COLO668 (cell line): ENCODE results near the gene ZNF639.

Experiments used
- DNase-seq: peaks from one replicate; lab custom pipeline; 2025; ENCODE audit not compliant: unreplicated experiment; lab: John Stamatoyannopoulos, UW

The ZNF639 gene

DNA sequence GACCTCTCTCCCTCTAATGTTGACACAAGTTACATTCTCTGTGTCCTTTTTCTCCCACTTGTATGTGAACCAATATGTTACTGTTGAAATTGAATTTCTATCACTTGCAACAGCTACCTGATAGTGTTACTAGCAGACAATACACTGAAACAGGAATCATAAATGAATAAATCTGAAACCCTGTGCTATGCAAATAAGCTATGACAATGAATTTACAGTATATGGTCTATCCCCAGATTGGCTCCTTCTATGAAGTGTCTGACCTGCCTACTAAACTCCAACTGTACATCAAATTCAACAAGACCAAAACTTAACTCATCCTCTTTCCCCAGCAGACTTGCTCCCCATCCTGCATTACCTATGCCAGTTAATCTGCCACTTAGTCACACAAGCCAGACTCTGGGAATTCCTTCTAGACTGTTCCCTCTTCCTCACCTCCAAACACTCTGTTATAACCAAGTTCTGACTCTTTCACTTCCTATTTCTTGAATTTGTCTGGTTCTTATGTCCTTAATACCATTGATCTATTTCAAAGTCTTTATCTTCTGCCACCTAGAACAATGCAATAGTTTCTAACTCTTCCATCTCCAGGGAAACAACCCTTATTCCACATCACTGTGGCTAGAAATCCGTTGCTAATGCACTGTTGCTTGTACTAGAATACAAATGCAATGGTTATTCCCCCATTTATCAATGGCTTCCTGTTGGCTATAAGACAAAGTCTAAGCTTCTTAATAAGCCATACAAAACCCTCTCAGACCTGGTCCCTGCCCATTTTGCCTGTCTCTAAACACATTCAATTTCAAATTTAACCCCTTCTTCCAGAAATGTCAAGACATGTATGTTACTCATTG lies 13.4 kb upstream of the ZNF639 start:
- DNase-seq, result no peak

DNA sequence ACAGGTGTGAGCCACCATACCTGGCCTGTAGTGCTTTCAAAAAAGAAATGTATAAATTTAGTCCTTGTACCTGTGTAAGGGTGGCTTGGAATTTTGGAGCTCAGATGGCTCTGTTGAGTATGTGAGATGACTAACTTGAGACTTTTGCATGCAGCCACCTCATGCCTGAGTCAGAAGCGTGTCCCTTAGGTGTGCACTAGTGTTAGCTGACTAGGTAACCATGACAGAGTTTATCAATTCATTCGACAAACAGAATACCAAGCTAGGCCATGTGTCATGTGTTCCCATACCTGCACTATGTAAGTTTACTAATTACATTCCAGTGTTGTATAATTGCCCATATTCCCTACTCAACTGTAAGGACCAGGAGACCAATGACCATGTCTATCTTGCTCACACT lies 4.0 kb upstream of the ZNF639 start:
- DNase-seq, result no peak

DNA sequence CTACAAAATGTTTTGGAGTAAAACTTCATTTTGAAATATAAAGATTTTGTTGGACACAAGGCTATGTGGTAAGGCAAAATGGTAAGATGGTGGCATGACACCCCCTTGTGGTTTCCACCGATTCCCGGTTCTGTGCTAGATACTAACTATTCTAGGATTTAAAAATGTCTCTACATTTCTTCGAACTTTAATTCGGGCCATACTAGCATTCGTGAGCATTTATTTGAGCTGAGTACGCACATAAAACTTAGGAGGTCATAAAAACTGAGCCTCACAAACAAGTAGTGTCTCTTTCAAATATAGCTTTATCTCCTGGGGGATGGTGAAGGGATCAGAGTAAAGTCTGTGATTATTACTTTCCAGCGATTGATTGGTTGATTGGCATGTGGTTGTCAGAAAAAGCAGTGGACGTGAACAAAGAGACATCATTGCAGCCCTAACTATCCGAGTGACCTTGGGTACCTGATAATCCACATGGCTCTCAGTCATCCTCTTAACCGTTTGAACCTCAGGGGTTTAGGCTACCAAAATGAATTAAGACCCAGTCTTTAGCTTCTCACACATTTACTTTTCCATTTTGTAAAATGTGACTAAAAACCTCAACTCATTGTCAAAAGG lies 1.1 kb upstream of the ZNF639 start:
- peak; percentile 8 for DNase-seq

DNA sequence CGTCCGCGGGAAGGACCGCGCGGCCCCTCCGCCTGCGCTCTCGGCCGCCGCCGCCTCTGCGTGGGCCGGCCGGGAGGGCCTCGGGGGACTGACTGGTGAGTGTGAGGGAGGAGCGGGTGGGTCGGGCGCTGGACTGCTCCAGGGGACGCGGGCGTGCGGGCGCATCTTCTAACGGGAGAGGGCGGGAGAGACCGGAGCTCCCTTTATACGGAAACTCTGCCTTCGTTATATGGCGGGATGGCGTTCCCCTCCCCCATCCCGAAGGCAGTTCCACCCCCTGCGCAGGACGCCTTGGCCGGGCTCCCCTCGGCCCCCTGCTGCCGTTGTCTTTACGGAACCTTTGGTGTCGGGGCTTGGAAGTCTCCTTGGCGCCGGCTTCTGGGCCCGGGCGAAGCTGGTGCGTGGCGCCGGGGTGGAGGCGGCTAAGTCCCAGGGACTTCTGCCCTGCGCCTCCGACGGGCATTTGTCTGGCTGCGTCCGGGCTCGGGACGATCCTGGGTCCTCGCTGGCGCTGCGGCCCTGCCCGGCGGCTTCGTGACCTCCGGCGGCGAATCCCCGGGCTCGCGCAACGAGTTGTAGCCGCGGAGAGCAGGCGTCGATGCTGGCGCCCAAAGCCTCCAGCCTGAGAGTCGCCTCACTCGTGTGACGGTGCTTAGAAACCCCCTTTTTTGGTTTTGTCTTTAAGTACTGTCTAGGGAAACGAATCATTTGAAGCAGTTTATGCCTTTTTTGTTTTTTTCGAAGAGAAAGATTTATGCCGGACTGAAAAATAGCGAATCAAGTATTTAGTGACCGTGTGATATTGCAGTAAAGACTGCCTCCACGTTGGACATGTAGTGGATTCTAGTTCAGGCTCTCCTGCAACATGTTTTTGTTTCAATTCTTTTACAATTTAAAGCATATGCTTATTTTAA lies 623 bp downstream of the ZNF639 start:
- peak; percentile 71 for DNase-seq

DNA sequence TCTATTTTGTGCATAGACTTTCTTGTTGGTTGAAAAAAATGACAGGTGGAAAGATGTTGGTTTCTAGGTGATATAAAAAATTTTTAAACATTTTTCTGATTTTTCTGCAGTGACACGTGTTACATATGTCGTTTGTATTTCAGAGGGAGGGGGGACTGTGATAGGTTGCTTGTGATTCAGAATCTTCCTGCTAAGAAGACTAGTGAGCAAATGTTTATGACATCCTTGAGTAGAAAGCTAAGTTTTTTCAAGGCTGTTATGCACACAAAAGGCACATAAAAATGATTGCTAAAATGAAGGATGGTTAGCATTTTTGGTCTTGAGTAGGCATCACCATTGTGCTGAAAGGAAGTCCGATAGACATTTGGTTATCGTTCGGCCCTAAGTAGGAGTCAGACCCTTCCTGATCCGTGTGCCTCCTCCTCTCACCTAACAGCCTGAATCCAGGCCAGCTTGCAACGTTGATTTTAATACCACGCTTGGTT lies 1.5 kb downstream of the ZNF639 start:
- DNase-seq, result no peak

DNA sequence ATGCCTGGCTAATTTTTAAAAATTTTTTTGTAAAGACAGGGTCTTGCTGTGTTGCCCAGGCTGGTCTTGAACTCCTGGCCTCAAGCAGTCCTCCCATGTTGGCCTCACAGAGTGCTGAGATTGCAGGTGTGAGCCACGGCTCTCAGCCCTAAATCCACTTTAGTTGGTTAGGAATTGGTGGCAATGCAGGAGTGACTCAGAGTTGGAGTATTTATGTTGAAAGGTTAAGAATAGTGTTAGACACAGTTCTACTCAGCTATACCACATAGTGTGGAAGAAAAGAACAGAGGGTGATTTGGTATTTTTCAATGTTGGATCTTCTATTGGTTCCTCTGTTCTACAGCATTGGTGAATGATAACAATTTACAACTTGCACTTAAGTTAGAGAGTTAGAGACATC lies 7.6 kb downstream of the ZNF639 start:
- no peak for DNase-seq

DNA sequence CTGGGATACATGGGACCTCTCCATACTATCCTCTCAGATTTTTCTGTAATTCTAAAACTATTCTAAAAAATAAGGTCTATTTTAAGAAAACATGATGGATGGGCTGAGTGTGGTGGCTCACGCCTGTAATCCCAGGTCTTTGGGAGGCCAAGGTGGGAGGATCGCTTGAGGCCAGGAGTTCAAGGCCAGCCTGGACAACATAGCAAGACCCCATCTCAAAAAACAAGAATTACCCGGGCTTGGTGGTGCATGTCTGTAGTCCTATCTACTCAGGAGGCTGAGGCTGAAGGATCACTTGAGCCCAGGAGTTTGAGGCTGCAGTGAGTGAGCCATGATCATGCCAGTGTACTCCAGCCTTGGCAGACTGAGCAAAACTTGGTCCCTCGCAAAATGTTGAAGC lies 9.4 kb downstream of the ZNF639 start:
- DNase-seq, result no peak

DNA sequence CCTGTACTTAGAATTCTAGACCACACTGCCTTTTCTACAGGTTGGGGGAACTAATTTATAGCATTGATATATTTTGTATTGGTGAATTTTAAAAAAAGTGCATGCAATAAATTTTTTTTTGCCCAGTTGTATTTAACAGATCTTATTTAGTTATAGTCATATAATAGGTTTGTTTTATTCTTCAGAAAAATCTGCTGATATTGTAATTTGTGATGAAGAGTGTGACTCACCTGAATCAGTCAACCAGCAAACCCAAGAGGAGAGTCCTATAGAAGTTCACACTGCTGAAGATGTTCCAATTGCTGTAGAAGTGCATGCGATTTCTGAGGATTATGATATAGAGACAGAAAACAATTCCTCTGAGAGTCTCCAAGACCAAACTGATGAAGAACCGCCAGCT lies 10.3 kb downstream of the ZNF639 start:
- DNase-seq, result no peak

DNA sequence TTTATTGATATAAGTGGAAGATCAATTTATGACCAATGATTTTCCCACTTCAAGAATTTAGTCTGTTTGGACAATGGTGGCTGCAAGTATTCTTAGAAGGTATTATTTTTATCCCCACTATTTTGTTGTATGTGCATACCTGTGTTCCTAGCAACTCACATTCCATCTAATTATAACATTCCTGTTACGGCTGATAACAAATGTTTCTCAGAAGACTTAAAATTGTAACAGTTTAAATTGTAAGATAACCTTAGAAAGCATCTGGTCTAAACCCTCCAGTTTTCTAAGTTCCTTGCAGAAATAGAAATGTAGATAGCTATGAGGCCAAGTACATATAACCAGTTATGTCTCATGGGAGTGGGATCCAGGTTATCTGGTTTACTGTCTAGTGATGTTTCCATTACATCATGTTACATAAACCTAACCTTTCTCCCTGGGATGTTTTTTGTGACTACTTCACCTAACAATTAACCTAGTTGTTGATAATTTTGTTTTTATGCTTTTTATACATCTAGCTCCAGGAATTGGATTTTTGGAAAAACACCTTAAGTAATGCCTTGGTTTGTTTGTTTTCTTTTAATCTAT lies 13.6 kb downstream of the ZNF639 start:
- no peak for DNase-seq

DNA sequence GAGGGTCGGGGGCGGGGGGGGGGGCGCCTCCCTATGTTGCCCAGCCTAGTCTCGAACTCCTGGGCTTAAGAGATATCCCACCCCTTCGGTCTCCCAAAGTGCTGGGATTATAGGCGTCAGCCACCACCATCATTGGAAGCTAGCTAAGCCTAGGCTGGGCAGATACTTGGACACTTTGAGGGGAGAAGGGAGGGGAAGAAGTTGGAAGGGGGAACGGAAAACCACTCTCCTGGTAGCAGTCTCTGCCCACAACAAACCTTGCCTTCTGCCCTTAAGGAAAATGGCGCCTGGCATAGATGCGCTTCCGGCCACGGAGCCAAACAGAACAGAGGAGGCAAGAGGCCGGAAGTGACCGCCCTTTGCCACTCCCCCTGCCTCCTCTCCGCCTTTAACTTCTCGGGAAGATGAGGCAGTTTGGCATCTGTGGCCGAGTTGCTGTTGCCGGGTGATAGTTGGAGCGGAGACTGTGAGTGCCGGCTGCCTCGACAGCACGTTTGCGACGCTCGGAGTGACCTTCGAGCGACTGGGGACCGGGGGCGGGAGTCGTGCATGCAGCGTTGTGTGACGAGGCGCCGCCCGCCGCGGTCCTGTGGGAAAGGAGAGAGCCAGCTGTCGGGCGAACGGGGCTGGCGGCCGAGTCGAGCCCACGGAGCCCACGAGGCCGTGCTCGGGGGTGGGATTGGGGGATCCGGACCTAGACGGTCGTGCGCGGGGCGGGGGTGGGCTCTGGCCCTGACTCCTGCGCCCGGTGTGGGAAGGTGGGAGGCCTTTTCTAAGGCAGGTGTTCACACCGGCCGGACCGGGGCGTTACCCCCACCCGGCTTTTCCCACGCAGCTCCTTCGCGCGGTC lies 24.7 kb downstream of the ZNF639 start, which contains the start of gene MFN1:
Gene MFN1 (plus strand): TSS at position 365 of the 850 bp plus-strand sequence. CDS start 1,143 bp downstream, outside the sequence.
- DNase-seq, result peak; percentile 82

DNA sequence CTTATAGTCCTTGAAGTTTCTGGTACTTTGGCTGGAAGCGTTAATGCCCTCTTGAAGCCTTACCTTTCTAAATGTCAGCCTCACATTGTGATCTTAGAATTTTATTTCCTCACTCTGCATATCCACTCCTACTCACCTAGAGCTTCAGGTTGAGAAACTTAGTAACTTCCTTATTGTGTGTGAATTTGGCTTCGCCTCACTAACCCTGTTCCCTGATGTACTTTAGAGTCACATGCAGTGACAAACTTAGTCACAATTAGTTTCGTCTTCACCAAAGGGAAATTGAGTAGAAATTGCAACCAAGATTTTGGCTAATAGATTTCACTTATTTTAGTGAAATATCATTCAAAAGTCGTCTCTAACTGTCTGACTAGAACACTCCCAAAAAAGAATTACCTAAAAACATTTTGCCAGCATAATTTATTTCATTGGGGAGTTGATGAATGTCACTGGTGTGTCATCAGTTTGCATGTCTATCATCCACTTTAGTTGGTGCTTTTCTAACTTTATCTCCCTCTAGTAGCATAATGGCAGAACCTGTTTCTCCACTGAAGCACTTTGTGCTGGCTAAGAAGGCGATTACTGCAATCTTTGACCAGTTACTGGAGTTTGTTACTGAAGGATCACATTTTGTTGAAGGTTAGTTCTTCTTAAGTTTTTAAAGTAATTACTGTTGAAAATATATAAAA lies 25.6 kb downstream of the ZNF639 start:
- DNase-seq, result no peak

DNA sequence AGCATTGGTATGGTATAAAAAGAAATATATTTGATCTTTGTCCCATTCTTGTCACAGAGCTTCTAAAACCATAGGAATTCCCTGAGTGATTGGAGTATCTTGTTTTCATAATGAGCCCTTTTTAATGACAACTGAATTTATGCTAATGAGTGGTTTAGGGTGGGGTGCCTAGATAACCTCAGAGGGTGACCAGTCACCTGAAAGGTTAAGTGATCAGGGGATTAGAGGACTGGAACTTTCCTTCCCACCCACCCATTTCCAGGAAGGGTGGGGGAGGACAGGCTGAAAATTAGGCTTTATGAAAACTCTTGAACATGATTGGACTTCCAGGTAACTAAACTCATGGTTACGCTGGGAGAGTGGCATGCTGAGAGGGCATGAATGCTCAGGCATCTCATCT lies 33.2 kb downstream of the ZNF639 start:
- DNase-seq, result no peak

DNA sequence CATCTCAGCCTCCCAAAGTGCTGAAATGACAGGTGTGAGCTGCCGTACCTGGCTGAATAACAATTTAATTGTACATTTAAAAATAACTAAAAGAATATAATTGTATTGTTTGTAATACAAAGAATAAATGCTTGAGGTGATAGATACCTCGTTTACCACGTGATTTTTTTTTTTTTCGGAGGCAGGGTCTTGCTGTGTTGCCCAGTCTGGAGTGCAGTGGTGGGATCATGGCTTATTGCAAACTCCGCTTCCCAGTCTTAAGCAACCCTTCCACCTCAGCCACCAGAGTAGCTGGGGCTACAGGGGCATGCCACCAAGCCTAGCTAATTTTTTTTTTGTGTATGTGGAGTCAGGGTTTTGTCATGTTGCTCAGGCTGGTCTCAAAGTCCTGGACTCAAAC lies 40.5 kb downstream of the ZNF639 start:
- DNase-seq, result no peak

DNA sequence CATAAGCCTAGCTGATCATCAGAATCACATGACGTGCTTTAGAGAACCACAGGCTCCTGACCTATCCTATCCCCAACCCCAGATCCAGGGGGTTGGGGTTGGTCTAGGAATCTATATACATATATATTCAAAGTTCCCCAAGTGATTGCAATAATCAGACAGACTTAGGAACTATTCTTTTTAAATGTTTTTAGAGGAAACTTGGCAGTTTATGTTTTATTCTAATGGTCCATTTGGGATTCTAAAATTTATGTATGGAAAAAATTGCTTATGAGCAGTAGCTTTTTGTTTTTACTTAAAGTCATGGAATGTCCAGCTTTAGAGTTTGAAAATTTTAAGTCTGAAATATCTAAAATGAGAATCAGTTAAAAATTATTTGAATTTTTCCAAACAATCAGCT lies 46.8 kb downstream of the ZNF639 start:
- no peak for DNase-seq

DNA sequence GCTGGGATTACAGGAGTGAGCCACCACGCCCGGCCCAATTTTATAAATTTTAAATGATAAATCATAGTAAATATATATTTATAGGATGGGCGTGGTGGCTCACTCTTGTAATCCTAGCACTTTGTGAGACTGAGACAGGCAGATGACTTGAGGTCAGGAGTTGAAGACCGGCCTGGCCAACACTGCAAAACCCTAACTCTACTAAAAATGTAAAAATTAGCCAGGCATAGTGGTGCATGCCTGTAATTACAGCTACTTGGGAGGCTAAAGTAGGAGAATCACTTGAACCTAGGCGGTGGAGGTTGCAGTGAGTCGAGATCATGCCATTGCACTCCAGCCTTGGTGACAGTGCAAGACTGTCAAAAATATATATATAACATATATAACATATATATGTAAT lies 51.1 kb downstream of the ZNF639 start:
- DNase-seq, result no peak

DNA sequence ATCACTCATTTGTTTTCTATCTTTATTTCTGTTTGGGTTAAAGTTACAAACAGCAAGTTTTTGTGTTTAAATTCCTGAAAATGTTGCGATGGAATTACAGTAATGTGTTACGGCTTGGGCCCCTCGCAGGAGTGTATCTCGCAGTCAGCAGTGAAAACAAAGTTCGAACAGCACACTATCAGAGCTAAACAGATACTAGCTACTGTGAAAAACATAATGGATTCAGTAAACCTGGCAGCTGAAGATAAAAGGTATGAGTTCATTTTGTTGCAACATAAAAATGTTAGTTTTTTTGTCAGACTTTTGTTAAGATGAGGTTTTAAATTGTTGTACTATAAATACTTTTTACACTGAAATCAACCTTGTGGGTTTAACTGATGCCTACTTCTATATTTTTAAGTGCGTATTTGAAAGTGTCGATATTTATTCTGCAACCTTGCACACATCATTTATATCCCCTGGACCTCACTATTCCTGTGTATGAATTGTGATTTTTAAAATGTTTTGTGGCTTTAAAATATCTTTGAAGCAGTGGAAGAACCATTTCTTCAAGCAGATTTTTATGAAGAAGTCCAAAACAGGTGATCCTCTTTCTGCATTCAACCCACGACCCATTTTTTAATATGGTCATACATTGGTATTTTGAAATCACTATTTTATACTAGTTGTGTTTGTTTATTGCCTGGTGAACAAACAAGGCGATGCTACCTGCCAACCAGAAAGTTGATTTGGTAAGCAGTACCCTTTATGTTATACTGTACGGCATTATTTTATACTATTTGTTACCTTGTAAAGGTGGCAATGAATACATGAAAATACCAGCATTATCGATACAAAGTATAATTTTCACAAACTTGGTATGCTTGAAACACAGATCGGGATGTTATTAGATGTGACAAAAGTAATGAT lies 52.5 kb downstream of the ZNF639 start:
- no peak for DNase-seq

DNA sequence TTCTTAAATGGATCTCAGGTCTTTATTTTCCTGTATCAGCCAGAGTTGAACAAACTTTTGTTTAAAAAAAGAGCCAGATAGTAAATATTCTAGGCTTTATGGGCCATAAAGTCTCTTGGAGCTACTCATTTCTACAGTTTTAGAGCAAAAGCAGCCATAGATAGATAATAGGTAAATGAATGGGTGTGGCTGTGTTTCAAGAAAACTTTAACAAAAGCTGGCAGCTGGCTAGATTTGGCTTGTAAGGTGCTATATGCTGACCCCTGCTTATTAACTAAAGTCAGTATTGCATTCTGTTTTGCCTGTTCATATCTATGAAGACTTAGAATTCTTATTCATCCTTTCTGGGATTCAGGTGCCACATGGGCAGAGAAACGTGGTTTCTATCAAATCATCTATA lies 53.6 kb downstream of the ZNF639 start:
- DNase-seq, result no peak
